ENCODE results near the gene ADAT3. TPM values are rescaled to one million over a fixed set of nuclear protein-coding genes. Genes with fewer than 3 reads are reported as not detected.

The ADAT3 gene
- total RNA-seq, 1 donor from 2014 or later = 5.7 TPM

- TF ChIP-seq CTCF (IDR thresholded peaks at IDR 0.05; ENCODE audit: insufficient read depth, low read depth, low read length) (no peak), EZH2 (IDR thresholded peaks at IDR 0.05; ENCODE audit: insufficient read depth, low read length) (no peak)
- DNase-seq (ENCODE audit: low read depth) (peak; percentile 54), FAIRE-seq (no peak)
- peaks cover 89% of the 10 kb centered on the region for H4K20me1 ChIP-seq (ENCODE audit: insufficient read depth, low read length)
- H3K27me3 ChIP-seq (ENCODE audit: insufficient read depth, low read length) = no peaks in the 10 kb centered on the region
- peak overlapping the region; percentile 2 for H2AFZ ChIP-seq (ENCODE audit: low read depth, low read length)
- Mint-ChIP-seq H3K4me1 (ENCODE audit: low read depth, unreplicated experiment) (peaks cover 14% of the 10 kb centered on the region), H3K4me3 (ENCODE audit: unreplicated experiment) (no peak overlapping the region), H3K27ac (ENCODE audit: unreplicated experiment) (no peak overlapping the region), H3K36me3 (ENCODE audit: low read depth, unreplicated experiment) (no peaks in the 10 kb centered on the region), H3K9me3 (ENCODE audit: unreplicated experiment) (no peaks in the 10 kb centered on the region), H3K27me3 (ENCODE audit: low read depth, unreplicated experiment) (no peaks in the 10 kb centered on the region)
- H3K36me3 ChIP-seq (ENCODE audit: insufficient read depth, low read length) = no peaks in the 10 kb centered on the region
- peak overlapping the region; percentile 26 for H3K27ac ChIP-seq (ENCODE audit: low read depth, low read length)
- peaks cover 54% of the 10 kb centered on the region for H3K4me1 ChIP-seq (ENCODE audit: insufficient read depth, low read length)
- H3K4me3 ChIP-seq (ENCODE audit: insufficient read depth, low read depth, low read length) = peak overlapping the region; percentile 20
- no peaks in the 10 kb centered on the region for H3K9me3 ChIP-seq (ENCODE audit: insufficient read depth, low read depth, low read length)
- peak overlapping the region; percentile 81 for H3K4me2 ChIP-seq (ENCODE audit: low read length)
- peaks cover 98% of the 10 kb centered on the region for H3K79me2 ChIP-seq (ENCODE audit: insufficient read depth, low read length)
- peak overlapping the region; percentile 14 for H3K9ac ChIP-seq (ENCODE audit: low read length)
These were observed 48.2 kb upstream of the ADAT3 start for GRCh38 chr19:1856698-1857603.

- peak overlapping the region; percentile 66 for H3K27ac Mint-ChIP-seq (ENCODE audit: unreplicated experiment)
- peak overlapping the region; percentile 14 for H3K9ac ChIP-seq (ENCODE audit: low read length)
These were observed 47.4 kb upstream of the ADAT3 start for GRCh38 chr19:1857648-1858326.

More at GRCh38 chr19:1857648-1858326, 47.4 kb upstream of the ADAT3 start:
- Histone ChIP-seq H3K4me3 (ENCODE audit: insufficient read depth, low read depth, low read length) (no peak overlapping the region), H3K4me2 (ENCODE audit: low read length) (peak overlapping the region; percentile 81), H3K36me3 (ENCODE audit: insufficient read depth, low read length) (no peaks in the 10 kb centered on the region), H3K27ac (ENCODE audit: low read depth, low read length) (peak overlapping the region; percentile 26), H3K27me3 (ENCODE audit: insufficient read depth, low read length) (no peaks in the 10 kb centered on the region), H3K79me2 (ENCODE audit: insufficient read depth, low read length) (peaks cover 98% of the 10 kb centered on the region), H3K4me1 (ENCODE audit: insufficient read depth, low read length) (peaks cover 54% of the 10 kb centered on the region), H4K20me1 (ENCODE audit: insufficient read depth, low read length) (peaks cover 89% of the 10 kb centered on the region), H2AFZ (ENCODE audit: low read depth, low read length) (no peak overlapping the region), H3K9me3 (ENCODE audit: insufficient read depth, low read depth, low read length) (no peaks in the 10 kb centered on the region)
- Mint-ChIP-seq H3K9me3 (ENCODE audit: unreplicated experiment) (no peaks in the 10 kb centered on the region), H3K36me3 (ENCODE audit: low read depth, unreplicated experiment) (no peaks in the 10 kb centered on the region), H3K4me1 (ENCODE audit: low read depth, unreplicated experiment) (peaks cover 14% of the 10 kb centered on the region), H3K27me3 (ENCODE audit: low read depth, unreplicated experiment) (no peaks in the 10 kb centered on the region), H3K4me3 (ENCODE audit: unreplicated experiment) (peak overlapping the region; percentile 40)
- DNase-seq (ENCODE audit: low read depth) (no peak), FAIRE-seq (no peak)
- TF ChIP-seq CTCF (IDR thresholded peaks at IDR 0.05; ENCODE audit: insufficient read depth, low read depth, low read length) (no peak), EZH2 (IDR thresholded peaks at IDR 0.05; ENCODE audit: insufficient read depth, low read length) (no peak)
